AG10803 (cell line): Measurements from ENCODE around the gene VRK3.
A peak's percentile ranks its signal among the peaks of the same experiment; 100 is the strongest.
"Not testable (repeated sequence)": the region's sequence is repeated elsewhere in the genome, so short reads cannot be mapped to it uniquely, and the experiment has no call there.

ENCODE experiments used
- DNase-seq: peaks from one replicate; pipeline ENCODE4 v3.0.0; 2010; ENCODE audit warnings: low read depth
- H3K4me3 ChIP-seq: 2 replicates; pipeline ENCODE4 v1.5.1; 2011; ENCODE audit warnings: mild to moderate bottlenecking, low read length, control low read depth
- TF ChIP-seq, protein P1 (sequence below): conservative IDR thresholded peaks from 2 replicates; pipeline ENCODE4 v1.5.1; 2011; ENCODE audit warnings: mild to moderate bottlenecking, low read length, control low read depth, inconsistent platforms

VRK3 gene

DNA sequence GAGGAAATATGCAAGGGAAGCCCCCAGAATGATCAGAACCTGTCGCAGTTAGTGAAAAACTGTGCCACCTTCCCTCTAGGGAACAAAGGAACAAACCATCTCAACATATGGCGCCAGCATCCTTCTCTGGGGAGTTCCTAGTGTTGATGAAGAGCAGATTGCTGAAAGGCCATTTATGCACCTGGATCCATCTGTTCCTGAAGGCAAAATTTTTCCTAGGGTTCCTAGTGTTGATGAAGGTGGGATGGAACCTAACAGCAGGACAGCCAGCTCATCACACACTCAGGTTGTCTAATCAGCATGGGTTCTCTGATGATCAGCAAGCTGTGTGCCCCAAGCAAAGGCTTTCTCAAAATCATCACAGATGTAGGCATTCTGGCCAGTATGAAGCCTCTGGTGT, 33.3 kb upstream of the VRK3 start:
- H3K4me3 ChIP-seq = no peak overlapping the region
- TF ChIP-seq, protein P1, sequence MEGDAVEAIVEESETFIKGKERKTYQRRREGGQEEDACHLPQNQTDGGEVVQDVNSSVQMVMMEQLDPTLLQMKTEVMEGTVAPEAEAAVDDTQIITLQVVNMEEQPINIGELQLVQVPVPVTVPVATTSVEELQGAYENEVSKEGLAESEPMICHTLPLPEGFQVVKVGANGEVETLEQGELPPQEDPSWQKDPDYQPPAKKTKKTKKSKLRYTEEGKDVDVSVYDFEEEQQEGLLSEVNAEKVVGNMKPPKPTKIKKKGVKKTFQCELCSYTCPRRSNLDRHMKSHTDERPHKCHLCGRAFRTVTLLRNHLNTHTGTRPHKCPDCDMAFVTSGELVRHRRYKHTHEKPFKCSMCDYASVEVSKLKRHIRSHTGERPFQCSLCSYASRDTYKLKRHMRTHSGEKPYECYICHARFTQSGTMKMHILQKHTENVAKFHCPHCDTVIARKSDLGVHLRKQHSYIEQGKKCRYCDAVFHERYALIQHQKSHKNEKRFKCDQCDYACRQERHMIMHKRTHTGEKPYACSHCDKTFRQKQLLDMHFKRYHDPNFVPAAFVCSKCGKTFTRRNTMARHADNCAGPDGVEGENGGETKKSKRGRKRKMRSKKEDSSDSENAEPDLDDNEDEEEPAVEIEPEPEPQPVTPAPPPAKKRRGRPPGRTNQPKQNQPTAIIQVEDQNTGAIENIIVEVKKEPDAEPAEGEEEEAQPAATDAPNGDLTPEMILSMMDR = no peak

DNA sequence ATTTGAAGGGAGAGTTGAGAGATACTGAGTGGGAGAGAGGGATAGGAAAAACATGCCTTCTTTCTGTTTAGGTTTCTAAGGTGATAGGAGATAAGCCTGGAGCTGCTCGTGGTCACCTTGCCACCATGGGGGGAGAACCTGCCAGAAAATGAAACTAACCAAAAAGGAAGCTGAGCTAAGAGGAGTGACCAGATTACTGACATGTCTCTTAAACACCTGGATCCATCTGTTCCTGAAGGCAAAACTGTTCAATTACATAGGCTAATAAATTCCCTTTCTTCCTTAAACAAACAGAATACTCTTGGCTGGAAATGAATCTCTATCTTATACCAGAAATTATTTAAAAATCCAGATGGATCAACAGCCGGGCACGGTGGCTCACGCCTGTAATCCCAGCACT, 27.9 kb upstream of the VRK3 start:
- TF ChIP-seq, protein P1 = no peak
- H3K4me3 ChIP-seq = no peak overlapping the region
- DNase-seq = no peak

More for the DNA sequence above, 33.3 kb upstream of the VRK3 start:
- no peak for DNase-seq

DNA sequence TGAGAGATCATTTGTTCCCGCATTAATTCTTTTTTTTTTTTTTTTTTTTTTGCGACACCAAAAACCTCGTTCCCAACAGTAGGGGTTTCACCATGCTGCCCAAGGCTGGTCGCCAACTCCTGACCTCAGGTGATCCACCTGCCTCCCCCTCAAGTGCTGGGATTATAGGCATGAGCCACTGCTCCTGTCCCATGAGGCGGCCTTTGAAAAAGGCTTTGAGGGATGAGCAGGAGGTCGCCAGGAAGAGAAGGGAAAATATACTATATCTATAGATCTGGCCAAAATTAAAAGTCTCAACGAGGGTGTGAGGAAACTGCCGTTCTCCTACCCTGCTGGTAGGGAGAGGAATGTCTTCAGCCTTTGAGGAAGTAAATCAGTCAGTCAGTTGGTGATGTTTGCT, 26.8 kb upstream of the VRK3 start:
- TF ChIP-seq, protein P1 = 0 out of 2 replicates have a peak, but pooled peaks have one; percentile 4
- DNase-seq = no peak

DNA sequence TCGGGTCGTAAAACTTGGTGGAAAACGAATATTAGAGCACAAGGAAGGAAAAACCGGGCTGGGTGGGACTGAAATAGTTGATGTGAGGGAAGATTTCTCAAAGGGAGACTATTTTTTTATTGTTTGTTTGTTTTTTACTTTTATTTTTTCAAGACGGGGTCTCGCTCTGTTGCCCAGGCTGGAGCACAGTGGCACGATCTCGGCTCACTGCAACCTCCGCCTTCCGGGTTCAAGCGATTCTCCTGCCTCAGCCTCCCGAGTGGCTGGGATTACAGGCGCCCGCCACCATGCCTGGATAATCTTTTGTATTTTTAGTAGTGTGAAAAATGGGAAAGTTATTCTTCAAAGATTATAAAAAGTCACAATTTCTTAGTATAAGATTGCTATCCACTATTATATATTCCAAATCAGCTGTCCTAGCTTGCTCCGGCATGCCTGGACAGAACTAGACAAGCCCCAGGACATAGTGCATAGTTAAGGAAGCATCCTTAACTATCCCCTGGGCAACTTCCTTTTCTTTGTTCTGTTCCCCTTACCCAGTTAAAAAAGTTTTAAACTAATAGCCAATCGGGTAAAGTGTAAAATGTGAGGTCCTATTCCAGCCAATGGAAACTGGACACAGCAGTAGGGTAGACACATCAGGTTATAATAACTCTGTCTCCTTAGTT, 26.2 kb upstream of the VRK3 start:
- H3K4me3 ChIP-seq = peak overlapping the region; percentile 74
- DNase-seq = not testable (repeated sequence)

More for the DNA sequence above, 26.8 kb upstream of the VRK3 start:
- H3K4me3 ChIP-seq = no peak overlapping the region

DNA sequence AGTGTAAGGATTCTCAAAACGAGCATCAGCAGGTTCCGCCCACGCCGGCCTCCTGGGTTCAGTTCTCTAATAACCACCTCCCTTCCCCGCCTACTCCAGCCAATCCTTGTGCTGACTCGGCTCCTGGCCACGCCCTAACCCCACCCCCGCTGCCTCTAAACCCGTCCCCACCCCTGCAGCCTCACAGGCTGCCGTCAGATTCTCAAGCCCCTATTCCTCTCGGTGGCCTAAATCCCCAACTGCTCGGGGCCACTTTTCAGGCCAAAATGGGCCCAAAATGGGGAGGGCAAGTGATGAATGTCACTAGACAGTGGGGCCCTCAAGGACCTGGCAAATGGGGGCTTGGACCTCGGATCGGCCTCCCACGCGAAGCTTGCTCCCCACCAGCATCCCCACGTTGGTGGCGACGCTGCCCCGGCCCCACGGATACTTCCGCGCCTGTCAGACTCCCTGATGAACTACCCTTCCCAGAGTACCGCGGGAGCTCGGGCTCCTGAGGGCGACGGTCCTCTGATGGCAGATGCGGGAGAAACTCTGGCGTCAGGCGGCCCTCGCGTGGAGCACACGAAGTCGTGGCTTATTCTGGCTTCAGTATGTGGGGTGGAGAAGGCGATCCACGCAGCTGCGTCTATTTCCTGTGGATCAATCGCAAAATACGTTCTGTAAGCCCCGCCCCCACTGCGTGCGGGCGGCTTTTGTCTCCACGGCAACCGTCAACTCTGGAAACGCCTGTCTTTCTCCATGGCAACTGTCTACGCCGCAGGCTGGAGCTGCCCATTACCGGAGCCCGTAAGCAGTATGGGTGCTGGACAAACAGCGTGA, 25.4 kb upstream of the VRK3 start:
- TF ChIP-seq, protein P1 = no peak
- peak; percentile 81 for DNase-seq
- H3K4me3 ChIP-seq = peak overlapping the region; percentile 74

DNA sequence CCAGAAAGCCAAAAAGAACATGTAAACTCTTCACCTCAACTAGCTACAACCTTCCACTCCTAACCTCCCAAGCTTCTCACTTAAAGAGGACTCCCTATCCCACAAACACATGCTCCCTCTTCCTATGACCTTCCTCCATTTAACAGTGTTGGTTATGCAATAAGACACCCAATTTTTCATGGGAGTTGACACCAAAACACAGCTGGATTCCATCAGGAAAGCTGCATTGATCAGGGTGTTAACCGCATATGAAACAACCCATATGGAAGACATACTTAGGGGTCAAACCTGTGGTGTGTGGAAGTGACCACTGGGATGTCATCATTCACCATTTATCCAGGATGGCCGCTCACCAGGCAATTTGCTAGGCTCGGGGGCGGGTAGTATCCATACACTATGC, 22.5 kb upstream of the VRK3 start:
- DNase-seq = peak; percentile 54
- TF ChIP-seq, protein P1 = no peak
- H3K4me3 ChIP-seq = no peak overlapping the region

DNA sequence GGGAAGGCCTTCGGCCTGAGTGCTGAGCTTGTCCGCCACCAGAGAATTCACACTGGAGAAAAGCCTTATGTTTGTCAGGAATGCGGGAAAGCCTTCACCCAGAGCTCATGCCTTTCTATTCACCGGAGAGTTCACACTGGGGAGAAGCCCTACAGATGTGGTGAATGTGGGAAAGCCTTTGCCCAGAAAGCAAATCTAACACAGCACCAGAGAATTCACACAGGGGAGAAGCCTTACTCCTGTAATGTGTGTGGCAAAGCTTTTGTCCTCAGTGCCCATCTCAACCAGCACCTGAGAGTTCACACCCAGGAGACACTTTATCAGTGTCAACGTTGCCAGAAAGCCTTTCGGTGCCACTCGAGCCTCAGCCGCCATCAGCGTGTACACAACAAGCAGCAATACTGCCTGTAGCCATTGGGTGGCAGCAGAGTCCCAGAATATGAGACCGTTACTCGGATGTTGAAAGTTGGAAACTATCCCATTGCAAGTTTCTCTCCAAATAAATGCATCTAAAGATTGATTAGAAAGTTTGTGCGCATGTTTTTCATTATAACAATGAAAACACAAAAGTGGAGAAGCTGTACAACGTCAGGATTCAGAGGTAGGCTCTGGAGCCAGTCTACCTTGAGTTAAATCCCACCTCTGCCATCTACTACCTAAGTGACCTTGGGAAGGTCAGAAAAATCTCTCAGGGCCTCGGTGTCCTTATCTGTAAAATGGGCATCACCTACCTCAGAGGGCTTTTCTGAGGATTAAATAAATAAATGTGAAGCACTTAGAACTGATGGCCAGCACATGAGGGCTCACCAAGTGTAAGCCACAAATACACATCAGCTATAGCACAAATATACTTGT, 21.7 kb upstream of the VRK3 start:
- TF ChIP-seq, protein P1 = peak; percentile 77
- DNase-seq = peak; percentile 51
- no peak overlapping the region for H3K4me3 ChIP-seq
